ENCODE results near the gene SLC12A3. TPM values are rescaled to one million over a fixed set of nuclear protein-coding genes. Genes with fewer than 3 reads are reported as not detected.

The SLC12A3 gene
- total RNA-seq, 1 donor from 2014 or later, result not detected

DNA sequence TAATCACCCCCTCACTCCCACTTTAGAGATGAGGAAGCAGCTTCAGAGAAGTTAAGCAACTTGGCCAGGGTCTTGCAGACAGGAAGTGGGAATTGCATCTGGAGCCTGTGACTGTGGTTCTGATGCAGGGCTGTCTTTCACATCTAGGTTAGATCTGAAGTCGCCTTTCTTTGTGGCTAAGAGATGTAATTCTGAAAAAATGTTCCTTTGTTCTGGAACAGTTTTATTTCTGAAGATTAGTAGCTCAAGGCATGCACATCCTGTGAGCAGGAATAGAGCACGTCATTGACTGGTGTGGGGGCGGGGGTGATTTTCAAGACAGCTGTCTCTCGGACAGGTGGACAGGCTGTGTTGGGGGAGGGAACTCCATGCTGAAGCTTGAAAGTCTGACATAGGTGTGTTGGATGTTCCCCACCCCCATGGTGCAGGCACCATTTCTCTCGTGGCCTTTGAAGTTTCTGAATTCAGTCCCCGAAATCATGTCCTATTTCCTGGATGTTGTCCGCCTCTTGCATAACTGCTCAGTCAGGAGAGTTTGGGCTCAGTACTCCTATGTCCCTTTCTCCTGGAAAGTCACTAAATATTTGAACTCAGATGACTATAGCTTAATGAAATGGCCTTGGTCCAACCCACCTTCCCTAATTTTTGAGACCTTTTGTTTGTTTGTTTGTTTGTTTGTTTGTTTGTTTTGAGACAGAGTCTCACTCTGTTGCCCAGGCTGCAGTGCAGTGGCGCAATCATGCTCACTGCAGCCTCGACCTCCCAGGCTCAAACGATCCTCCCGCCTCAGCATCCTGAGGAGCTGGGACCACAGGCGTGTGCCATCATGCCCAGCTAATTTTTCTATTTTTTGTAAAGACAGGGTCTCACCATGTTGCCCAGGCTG, 45.9 kb downstream of the SLC12A3 start:
- H3K4me3 ChIP-seq (ENCODE audit: low read depth, low read length), result no peak overlapping the region
- TF ChIP-seq, protein P1, sequence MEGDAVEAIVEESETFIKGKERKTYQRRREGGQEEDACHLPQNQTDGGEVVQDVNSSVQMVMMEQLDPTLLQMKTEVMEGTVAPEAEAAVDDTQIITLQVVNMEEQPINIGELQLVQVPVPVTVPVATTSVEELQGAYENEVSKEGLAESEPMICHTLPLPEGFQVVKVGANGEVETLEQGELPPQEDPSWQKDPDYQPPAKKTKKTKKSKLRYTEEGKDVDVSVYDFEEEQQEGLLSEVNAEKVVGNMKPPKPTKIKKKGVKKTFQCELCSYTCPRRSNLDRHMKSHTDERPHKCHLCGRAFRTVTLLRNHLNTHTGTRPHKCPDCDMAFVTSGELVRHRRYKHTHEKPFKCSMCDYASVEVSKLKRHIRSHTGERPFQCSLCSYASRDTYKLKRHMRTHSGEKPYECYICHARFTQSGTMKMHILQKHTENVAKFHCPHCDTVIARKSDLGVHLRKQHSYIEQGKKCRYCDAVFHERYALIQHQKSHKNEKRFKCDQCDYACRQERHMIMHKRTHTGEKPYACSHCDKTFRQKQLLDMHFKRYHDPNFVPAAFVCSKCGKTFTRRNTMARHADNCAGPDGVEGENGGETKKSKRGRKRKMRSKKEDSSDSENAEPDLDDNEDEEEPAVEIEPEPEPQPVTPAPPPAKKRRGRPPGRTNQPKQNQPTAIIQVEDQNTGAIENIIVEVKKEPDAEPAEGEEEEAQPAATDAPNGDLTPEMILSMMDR (conservative IDR thresholded peaks at IDR 0.05; ENCODE audit: low read depth, low read length), result no peak
- no peak for DNase-seq (ENCODE audit: low read depth)

DNA sequence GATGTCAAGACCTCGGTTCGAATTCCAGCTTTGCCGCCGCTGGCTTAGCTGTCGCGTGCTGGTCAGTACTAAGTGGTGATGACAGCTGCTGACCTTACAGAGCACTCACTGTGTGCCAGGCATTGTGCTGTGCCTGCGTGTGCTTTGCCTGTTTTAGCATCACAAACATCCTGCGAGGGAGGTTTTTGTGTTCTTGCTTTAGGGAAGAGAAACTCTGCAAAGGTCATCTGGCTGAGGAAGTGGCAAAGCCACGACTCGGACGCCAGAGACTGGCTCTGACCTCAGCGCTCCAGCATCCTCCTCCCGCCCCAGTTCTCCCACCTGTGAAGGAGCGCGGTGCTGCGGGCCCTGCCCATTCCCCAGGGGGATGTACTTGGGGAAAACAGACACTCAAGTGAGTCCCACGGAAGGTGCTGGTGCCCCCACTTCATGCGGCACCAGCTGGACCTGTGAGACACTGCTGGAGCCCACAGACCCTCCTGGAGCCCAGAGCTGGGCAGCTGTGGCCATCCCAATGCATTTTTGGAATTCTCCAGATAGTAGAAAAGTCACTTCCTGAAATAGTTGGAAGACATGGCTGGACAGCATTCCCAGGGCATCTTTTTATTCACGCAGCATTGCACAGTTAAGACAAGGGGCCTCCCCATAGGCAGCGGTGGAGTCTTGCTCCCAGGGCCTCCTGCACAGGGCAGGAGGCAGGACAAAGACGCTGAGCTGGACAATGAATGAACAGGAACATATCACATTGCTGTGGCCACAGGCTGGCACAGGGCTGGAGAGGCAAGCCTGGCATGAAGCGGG, 47.0 kb downstream of the SLC12A3 start:
- TF ChIP-seq, protein P1 (conservative IDR thresholded peaks at IDR 0.05; ENCODE audit: low read depth, low read length), result no peak
- DNase-seq (ENCODE audit: low read depth), result no peak
- no peak overlapping the region for H3K4me3 ChIP-seq (ENCODE audit: low read depth, low read length)

DNA sequence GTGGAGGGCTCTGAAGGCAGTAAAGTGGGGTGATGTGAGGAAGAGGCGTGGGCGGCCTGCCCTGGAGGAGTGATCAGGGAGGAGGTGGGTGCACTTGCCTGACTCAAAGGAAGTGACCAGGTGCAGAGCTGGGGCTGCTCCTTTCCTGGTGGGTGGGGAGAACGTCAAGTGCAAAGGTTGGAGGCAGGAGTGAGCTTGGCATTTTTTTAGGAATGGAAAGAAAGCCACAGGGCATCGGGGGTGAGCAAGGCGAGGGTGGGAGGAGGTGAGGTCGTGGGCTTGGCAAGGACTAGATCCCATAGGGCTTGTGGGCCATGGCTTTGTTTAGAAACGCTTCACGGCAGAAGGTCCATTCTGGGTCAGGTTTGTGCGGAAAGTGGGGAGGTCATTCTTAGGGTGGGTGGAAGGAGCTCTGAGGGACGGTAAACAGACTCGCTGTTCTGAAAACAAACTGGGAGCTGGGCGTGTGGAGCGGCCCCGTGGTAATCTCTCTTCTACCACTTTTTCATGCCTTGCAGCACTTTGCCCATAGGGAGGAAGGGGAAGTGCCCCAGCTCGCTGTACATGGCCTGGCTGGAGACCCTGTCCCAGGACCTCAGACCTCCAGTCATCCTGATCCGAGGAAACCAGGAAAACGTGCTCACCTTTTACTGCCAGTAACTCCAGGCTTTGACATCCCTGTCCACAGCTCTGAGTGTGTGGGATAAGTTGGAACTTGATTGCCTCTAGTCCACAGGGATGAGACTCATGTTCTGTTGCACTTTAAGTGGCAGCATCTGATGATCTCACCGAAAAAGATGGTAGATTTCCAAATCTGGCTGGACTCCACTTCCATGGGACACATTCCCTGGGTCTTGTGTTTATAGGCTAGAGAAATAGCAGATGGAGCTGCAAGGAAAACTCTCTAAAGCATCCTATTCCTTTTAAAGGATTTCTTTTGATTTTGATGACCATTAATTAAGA, 48.0 kb downstream of the SLC12A3 start:
- H3K4me3 ChIP-seq (ENCODE audit: low read depth, low read length), result no peak overlapping the region
- TF ChIP-seq, protein P1 (conservative IDR thresholded peaks at IDR 0.05; ENCODE audit: low read depth, low read length), result no peak
- no peak for DNase-seq (ENCODE audit: low read depth)

DNA sequence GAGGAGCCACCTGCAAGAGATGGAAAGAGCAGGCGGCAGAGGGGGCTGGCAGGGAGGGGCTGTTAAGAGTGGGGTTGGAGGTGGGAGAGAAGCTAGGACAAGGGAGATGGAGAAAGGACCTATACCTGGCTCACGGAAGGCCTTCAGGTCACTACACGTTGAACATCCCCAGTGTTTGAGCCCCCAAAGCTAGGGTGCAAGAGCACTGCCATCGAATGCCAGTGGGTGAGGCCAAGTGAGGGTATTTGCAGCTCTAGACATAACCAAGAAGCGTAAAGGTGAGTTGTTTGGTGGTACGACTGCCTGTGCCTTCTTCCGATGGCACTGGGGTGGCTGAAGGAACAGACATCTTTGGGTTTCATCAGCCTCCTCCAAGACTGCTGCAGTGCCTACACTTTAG, 49.9 kb downstream of the SLC12A3 start:
- DNase-seq (ENCODE audit: low read depth), result no peak
- TF ChIP-seq, protein P1 (conservative IDR thresholded peaks at IDR 0.05; ENCODE audit: low read depth, low read length), result no peak
- no peak overlapping the region for H3K4me3 ChIP-seq (ENCODE audit: low read depth, low read length)

DNA sequence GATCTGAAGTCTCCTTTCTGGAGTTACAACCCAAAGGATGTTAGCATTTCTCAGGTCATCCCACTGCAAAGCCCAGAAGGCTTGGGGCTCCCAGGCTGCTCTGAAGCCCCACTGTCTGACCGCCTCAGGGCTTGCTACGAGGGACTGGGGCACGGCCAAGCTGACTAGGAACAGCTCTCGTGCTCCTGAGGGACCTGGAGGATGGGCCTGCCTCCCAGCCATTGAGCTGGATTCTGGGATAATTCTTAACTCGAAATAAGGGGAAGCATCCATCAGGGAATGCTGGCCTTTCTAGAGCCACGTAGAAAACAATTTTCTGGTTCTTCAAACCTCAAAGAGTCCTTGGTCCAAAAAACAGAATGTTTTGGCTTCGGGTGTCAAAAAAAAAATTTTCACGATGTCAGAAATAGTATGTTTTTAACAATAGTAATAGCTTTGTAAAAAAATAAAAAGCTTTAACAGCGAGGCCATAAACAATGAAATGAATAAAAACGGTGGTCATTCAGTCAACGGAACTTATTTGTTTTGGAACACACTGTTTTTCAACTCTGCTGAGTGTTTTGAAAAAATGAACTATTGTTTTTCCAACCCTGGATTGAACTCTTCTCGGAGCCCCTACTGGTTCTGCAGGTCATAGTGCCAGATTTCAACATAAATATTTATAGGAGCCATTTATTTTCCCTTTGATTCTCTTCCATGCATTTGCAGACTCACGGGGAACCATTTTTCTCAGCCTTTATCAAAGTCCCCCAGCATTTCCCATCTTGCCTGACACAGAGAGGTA, 50.5 kb downstream of the SLC12A3 start:
- no peak overlapping the region for H3K4me3 ChIP-seq (ENCODE audit: low read depth, low read length)
- TF ChIP-seq, protein P1 (conservative IDR thresholded peaks at IDR 0.05; ENCODE audit: low read depth, low read length), result no peak
- DNase-seq (ENCODE audit: low read depth), result no peak

Data from epithelial cell of proximal tubule (primary cell).